K562 (cell line): ENCODE measurements around the gene LRRC59. TPM values are rescaled to one million over a fixed set of nuclear protein-coding genes. Genes with fewer than 3 reads are reported as not detected.

Source experiments
- GATAD2B ChIP-seq: fragments of 450-650 bp; IDR thresholded peaks from 2 replicates; pipeline ENCODE4 v1.6.1; 2017; ENCODE audit warnings: mild to moderate bottlenecking, borderline replicate concordance
- KHSRP ChIP-seq: fragments of 450-650 bp; IDR thresholded peaks from 2 replicates; pipeline ENCODE4 v1.6.1; 2017
- LCOR ChIP-seq: sonication (generic); formaldehyde crosslinking; IDR thresholded peaks from 2 replicates; pipeline ENCODE4 v1.8.0; 2022; ENCODE audit warnings: mild to moderate bottlenecking, missing genetic modification reagents
- MGA ChIP-seq: fragments of 450-650 bp; IDR thresholded peaks from 2 replicates; pipeline ENCODE4 v1.6.1; 2016; ENCODE audit warnings: mild to moderate bottlenecking, moderate library complexity
- MTA2 ChIP-seq: fragments of 450-650 bp; IDR thresholded peaks from 2 replicates; pipeline ENCODE4 v1.6.1; 2016; ENCODE audit warnings: low read depth
- NCOA6 ChIP-seq: fragments of 450-650 bp; IDR thresholded peaks from 2 replicates; pipeline ENCODE4 v1.6.1; 2017; ENCODE audit warnings: mild to moderate bottlenecking
- POLR2B ChIP-seq: fragments of 450-650 bp; IDR thresholded peaks from 2 replicates; pipeline ENCODE4 v1.6.1; 2018; ENCODE audit warnings: low read depth; ENCODE audit not compliant: partially characterized antibody
- RBM25 ChIP-seq: fragments of 200-400 bp; formaldehyde crosslinking; IDR thresholded peaks from 2 replicates; pipeline ENCODE4 v1.6.1; 2018; ENCODE audit warnings: low read length, low read depth, moderate library complexity; ENCODE audit not compliant: severe bottlenecking
- ZNF146 ChIP-seq: IDR thresholded peaks from one replicate; pipeline ENCODE4 v1.6.1; 2018; ENCODE audit warnings: missing compliant biosample characterization; ENCODE audit not compliant: unreplicated experiment
- ZNF444 ChIP-seq: fragments of 250-450 bp; sonication (Bioruptor Pico); IDR thresholded peaks from 2 replicates; pipeline ENCODE4 v1.4.0; 2020; ENCODE audit warnings: mild to moderate bottlenecking, moderate library complexity
- ZNF696 ChIP-seq: fragments of 250-450 bp; sonication (Bioruptor Pico); conservative IDR thresholded peaks from 2 replicates; pipeline ENCODE4 v1.4.0; 2020; ENCODE audit warnings: mild to moderate bottlenecking, moderate library complexity
- polyA plus RNA-seq, 8 experiments: library from polyadenylated mRNA; depleted of rRNA in 4 of 8; stranded (reverse) in 5 of 8; unstranded in 3 of 8; fragments of >200 nt; fragmentation: Nextera tagmentation in 2 of 8; fragmentation: Illumina TruSeq in 1 of 8; extraction: Ambion mirVana in 2 of 8; extraction: Trizol in 1 of 8; gene quantifications; 2 replicates each; pipeline versions ENCODE4 v1.2.1 to v1.2.3, GENCODE V29; 2011 to 2014; ENCODE audit warnings: inconsistent platforms in 1 of 8, missing spikeins in 1 of 8
- total RNA-seq, 7 experiments: library from RNA; depleted of rRNA in 6 of 7; stranded (reverse); fragments of >200 nt in 6 of 7; fragmentation: Illumina TruSeq in 2 of 7; extraction: Trizol in 2 of 7; gene quantifications; 2 replicates each; pipeline versions ENCODE4 v1.2.1 to v1.2.3, GENCODE V29; 2011 to 2021; ENCODE audit warnings: low replicate concordance in 1 of 7
- TF ChIP-seq, protein P1 (sequence below): sonication (generic); formaldehyde crosslinking; IDR thresholded peaks from 2 replicates; pipeline ENCODE4 v1.8.0; 2022; ENCODE audit warnings: mild to moderate bottlenecking, missing genetic modification reagents
- TF ChIP-seq, protein P2 (sequence below): fragments of 250-450 bp; sonication (Bioruptor Pico); IDR thresholded peaks from 2 replicates; pipeline ENCODE4 v1.8.0; 2022; ENCODE audit warnings: moderate library complexity, mild to moderate bottlenecking, inconsistent platforms
- TF ChIP-seq, protein P3 (sequence below), 2 experiments: fragments of 450-650 bp; IDR thresholded peaks; 2 replicates each; pipeline ENCODE4 v1.6.1; 2016

Gene LRRC59
- total and polyA plus RNA-seq, 9 of the 15 experiments (the other 6 are each of a cell fraction or from before 2014, with no cell fraction given) = 27.8 to 244 (median 154) TPM

DNA sequence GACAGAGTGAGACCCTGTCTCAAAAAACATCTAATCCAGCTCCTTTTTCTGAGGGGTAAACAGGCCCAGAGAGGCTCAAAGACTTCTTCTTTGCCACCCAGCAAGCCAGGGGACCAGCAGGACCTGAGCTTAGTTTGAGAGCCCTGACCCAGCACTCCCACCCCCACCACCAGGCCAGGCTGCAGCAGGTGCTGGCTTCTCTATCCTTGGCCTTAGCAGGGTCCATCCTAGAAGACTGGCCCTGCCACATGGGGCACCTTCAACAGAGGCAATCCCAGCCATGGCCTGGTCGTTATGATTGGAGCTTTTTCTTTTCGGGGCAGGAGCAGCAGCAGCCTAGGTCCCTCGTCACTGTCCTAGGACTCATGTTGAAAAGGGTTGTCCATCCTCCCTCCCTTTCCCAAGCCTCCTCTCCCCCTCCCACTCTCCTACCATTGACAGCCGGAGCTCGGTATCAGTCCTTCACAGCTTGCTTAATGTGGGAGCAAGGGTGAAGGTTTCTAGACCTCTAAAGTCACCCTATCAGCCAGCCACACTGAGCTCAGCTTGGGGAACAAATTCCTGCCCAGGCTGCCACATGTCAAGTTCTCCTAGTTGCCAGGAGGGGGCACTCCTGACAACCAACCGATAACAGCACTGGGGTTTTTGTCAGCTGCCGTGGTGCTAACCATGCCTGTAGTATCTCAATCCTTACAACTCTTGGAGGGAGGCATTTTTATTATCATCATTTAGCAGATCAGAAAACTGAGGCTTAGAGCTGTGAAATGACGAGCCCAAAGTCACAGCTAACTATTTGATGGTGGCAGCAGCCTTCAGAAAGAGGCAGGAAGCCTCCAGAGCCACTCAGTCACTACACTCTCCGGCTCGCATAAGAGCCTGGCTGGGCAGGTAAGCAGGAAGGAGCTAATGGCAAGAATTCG lies 35.5 kb downstream of the LRRC59 start (continued):
- TF ChIP-seq MGA (no peak), POLR2B (no peak), RBM25 (no peak), ZNF146 (CRISPR knock-in tag) (no peak), ZNF444 (CRISPR knock-in tag) (peak; percentile 82), LCOR (CRISPR knock-in tag) (peak; percentile 94), KHSRP (peak; percentile 50; the same call in 1 of the 2 replicates), ZNF696 (CRISPR knock-in tag) (no peak), MTA2 (peak; percentile 90), NCOA6 (no peak), GATAD2B (no peak)
- TF ChIP-seq, protein P1, sequence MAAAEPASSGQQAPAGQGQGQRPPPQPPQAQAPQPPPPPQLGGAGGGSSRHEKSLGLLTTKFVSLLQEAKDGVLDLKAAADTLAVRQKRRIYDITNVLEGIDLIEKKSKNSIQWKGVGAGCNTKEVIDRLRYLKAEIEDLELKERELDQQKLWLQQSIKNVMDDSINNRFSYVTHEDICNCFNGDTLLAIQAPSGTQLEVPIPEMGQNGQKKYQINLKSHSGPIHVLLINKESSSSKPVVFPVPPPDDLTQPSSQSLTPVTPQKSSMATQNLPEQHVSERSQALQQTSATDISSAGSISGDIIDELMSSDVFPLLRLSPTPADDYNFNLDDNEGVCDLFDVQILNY = no peak
- TF ChIP-seq, protein P2, sequence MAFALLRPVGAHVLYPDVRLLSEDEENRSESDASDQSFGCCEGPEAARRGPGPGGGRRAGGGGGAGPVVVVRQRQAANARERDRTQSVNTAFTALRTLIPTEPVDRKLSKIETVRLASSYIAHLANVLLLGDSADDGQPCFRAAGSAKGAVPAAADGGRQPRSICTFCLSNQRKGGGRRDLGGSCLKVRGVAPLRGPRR = no peak
- TF ChIP-seq, protein P3, sequence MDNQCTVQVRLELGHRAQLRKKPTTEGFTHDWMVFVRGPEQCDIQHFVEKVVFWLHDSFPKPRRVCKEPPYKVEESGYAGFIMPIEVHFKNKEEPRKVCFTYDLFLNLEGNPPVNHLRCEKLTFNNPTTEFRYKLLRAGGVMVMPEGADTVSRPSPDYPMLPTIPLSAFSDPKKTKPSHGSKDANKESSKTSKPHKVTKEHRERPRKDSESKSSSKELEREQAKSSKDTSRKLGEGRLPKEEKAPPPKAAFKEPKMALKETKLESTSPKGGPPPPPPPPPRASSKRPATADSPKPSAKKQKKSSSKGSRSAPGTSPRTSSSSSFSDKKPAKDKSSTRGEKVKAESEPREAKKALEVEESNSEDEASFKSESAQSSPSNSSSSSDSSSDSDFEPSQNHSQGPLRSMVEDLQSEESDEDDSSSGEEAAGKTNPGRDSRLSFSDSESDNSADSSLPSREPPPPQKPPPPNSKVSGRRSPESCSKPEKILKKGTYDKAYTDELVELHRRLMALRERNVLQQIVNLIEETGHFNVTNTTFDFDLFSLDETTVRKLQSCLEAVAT (IDR thresholded peaks at IDR 0.05) = peak in 1 of 2 experiments; percentile 67; a peak in 2 of 4 replicates
